Activated T-cell treated with anti-CD3 and anti-CD28 coated beads, Interleukin-2, amount 50 U/mL, for 72 hours (primary cell): Measurements from ENCODE around the gene ZFHX3. TPM values are rescaled to one million over a fixed set of nuclear protein-coding genes. Genes with fewer than 3 reads are reported as not detected.

Experiments used
- ATAC-seq, 2 donors: fragments of 150-1000 bp; cut with Tn5 transposase; replicated peaks in 1 of 2; 2 replicates each; pipeline ENCODE4 v1.10.0; 2021; ENCODE audit warnings: moderate library complexity in 2 of 2, mild to moderate bottlenecking in 1 of 2
- DNase-seq, 2 donors: peaks; one replicate each; pipeline ENCODE4 v3.0.0; 2021 to 2022; ENCODE audit warnings: mixed read lengths in 1 of 2
- H3K27ac Mint-ChIP-seq: one replicate; pipeline ENCODE4 v1.8.0; 2022; ENCODE audit warnings: mild to moderate bottlenecking, moderate library complexity, mixed read lengths
- H3K27me3 Mint-ChIP-seq: one replicate; pipeline ENCODE4 v1.8.0; 2022; ENCODE audit warnings: low read depth, mixed read lengths
- H3K36me3 Mint-ChIP-seq, 2 donors: one replicate each; pipeline ENCODE4 v1.8.0; 2022; ENCODE audit warnings: mixed read lengths in 2 of 2, mild to moderate bottlenecking in 1 of 2; ENCODE audit not compliant: insufficient read depth in 2 of 2
- H3K4me1 Mint-ChIP-seq: one replicate; pipeline ENCODE4 v1.8.0; 2022; ENCODE audit warnings: low read depth, mixed read lengths
- H3K4me3 Mint-ChIP-seq, 2 donors: one replicate each; pipeline ENCODE4 v1.8.0; 2022; ENCODE audit warnings: mild to moderate bottlenecking in 2 of 2, mixed read lengths in 2 of 2, moderate library complexity in 2 of 2
- H3K9me3 Mint-ChIP-seq, 2 donors: one replicate each; pipeline ENCODE4 v1.8.0; 2022; ENCODE audit warnings: mixed read lengths in 2 of 2
- total RNA-seq, 2 donors: library from RNA; stranded (reverse); gene quantifications; one replicate each; pipeline ENCODE4 v1.2.3, GENCODE V29; 2022

The ZFHX3 gene
- total RNA-seq, 2 donors from 2014 or later: 0.35 to 1.0 TPM

GRCh38 chr16:73023752-73024570 lies 24.0 kb downstream of the ZFHX3 start:
- H3K4me3 Mint-ChIP-seq: no peak overlapping the region
- no peaks in the 10 kb centered on the region for H3K27me3 Mint-ChIP-seq
- DNase-seq (no peak), ATAC-seq (no peak)
- H3K4me1 Mint-ChIP-seq: no peaks in the 10 kb centered on the region
- no peaks in the 10 kb centered on the region for H3K9me3 Mint-ChIP-seq
- H3K36me3 Mint-ChIP-seq: no peaks in the 10 kb centered on the region
- H3K27ac Mint-ChIP-seq: no peak overlapping the region

DNA sequence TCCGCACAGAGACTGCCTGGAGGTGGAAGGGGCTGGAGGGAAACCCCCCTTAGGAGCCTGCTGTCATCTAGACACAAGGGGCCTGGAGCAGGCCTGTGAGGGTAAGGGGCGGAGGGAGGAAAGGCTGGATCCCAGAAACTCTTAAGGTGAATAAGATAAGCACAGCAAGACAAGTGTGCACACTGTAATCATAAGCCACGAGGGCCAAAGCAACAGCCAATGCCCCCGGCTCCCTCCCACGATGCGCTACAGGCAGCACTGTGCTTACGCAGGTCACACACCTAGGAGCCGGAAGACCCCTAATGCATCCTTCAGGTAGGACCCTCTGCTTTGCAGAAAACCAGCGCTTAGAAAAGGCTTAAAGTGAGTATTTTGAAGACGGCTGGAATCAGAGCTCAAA lies 24.6 kb downstream of the ZFHX3 start:
- DNase-seq (no peak), ATAC-seq (no peak)
- no peaks in the 10 kb centered on the region for H3K27me3 Mint-ChIP-seq
- no peaks in the 10 kb centered on the region for H3K9me3 Mint-ChIP-seq
- no peaks in the 10 kb centered on the region for H3K36me3 Mint-ChIP-seq
- H3K4me3 Mint-ChIP-seq: no peak overlapping the region
- H3K4me1 Mint-ChIP-seq: no peaks in the 10 kb centered on the region
- H3K27ac Mint-ChIP-seq: no peak overlapping the region

DNA sequence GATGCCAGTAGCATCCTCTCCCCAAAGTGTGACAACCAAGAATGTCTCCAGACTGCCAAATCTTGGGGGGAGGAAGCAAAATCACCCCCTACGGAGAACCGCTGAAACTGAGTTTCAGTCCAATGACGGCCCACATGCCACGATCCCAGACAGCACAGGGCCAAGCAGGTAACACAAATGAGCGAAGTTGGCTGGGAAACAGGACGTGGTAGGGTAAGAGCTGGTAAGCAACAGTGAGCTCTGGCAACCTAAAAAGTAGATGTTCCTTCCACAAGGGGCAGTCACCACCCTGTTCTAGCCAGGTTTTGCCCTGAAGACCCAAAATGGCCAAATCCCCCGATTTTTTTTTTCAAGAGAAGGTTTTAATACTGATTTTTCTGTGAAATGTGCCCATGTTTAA lies 25.4 kb downstream of the ZFHX3 start:
- Mint-ChIP-seq H3K36me3 (no peaks in the 10 kb centered on the region), H3K9me3 (no peaks in the 10 kb centered on the region), H3K4me3 (no peak overlapping the region), H3K27ac (no peak overlapping the region), H3K4me1 (no peaks in the 10 kb centered on the region), H3K27me3 (peaks cover 3% of the 10 kb centered on the region)
- ATAC-seq: no peak
- no peak for DNase-seq

GRCh38 chr16:73021866-73022495 lies 25.9 kb downstream of the ZFHX3 start:
- Mint-ChIP-seq H3K4me3 (no peak overlapping the region), H3K9me3 (no peaks in the 10 kb centered on the region), H3K36me3 (no peaks in the 10 kb centered on the region), H3K27me3 (peaks cover 6% of the 10 kb centered on the region), H3K4me1 (no peaks in the 10 kb centered on the region), H3K27ac (no peak overlapping the region)
- ATAC-seq: no peak
- no peak for DNase-seq

DNA sequence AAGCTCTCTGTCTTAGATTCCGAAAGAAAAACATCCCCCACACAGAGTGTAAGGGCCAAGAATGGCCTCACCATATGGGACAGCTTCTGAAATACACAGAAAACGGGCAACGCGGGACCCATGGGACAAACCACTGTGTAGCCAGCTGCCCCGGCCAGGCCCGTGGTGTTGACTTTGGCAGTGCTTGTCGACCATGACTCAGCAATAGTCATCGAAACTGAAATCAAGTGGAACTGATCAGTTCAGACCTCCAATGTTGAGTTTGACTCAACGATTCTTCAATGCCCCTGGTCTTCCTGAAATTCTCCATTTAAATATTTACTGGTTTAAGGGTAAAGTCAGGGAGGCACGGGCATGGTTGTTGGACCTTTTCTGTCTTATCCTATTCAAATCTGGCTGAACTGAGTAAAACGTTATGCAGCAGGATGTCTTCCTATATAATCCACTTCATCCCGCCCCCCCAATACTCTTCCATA lies 27.5 kb downstream of the ZFHX3 start:
- ATAC-seq: no peak
- Mint-ChIP-seq H3K27ac (no peak overlapping the region), H3K4me3 (no peak overlapping the region), H3K36me3 (no peaks in the 10 kb centered on the region), H3K9me3 (no peaks in the 10 kb centered on the region), H3K4me1 (no peaks in the 10 kb centered on the region), H3K27me3 (peaks cover 6% of the 10 kb centered on the region)
- no peak for DNase-seq

GRCh38 chr16:73019457-73020362 lies 28.2 kb downstream of the ZFHX3 start:
- Mint-ChIP-seq H3K27me3 (peaks cover 6% of the 10 kb centered on the region), H3K4me3 (no peak overlapping the region), H3K27ac (no peak overlapping the region), H3K36me3 (no peaks in the 10 kb centered on the region), H3K4me1 (no peaks in the 10 kb centered on the region), H3K9me3 (no peaks in the 10 kb centered on the region)
- ATAC-seq (no peak), DNase-seq (no peak)

GRCh38 chr16:73018821-73019456 lies 29.0 kb downstream of the ZFHX3 start:
- Mint-ChIP-seq H3K27me3 (peaks cover 6% of the 10 kb centered on the region), H3K36me3 (no peaks in the 10 kb centered on the region), H3K27ac (no peak overlapping the region), H3K4me3 (no peak overlapping the region), H3K9me3 (no peaks in the 10 kb centered on the region), H3K4me1 (no peaks in the 10 kb centered on the region)
- ATAC-seq (no peak), DNase-seq (no peak)

DNA sequence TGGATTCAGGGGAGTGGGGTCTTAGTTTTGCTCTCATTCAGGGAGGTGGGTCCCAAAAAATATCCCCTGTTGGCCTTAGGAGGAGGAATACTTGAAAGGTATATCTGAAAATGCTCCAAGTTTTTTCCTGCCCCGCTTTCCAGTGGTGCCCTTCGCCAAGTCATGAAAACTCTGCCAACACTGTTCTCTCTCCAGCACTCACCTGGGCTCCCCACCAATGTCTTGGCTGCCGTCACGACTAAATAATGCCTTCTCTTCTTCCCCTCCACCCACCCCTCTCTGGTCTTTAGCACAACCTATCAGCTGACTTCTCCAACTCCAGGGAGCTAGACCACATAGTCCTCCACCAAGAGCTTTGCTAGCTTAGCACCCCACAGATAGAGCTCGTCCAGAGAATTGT lies 30.6 kb downstream of the ZFHX3 start:
- Mint-ChIP-seq H3K27me3 (peaks cover 6% of the 10 kb centered on the region), H3K4me3 (no peak overlapping the region), H3K36me3 (no peaks in the 10 kb centered on the region), H3K9me3 (no peaks in the 10 kb centered on the region), H3K4me1 (no peaks in the 10 kb centered on the region), H3K27ac (no peak overlapping the region)
- DNase-seq: no peak
- no peak for ATAC-seq

DNA sequence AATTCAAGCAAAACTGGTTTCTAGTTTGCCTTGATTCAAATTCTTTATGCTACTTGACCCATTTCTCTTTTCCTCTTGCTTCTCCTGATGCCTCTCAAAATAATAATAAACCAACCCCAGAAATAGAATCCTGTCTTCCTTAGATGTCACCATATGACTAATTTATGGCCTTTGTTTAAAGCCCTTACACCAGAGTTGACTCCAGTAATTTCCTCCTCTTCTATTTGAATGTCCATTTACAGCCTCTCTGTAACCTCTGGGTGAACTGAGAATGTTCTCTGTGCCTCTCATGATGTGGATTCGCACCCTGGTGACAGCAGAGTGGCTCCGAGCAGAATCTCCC lies 31.5 kb downstream of the ZFHX3 start:
- Mint-ChIP-seq H3K27ac (no peak overlapping the region), H3K9me3 (no peaks in the 10 kb centered on the region), H3K27me3 (peaks cover 6% of the 10 kb centered on the region), H3K36me3 (no peaks in the 10 kb centered on the region), H3K4me1 (no peaks in the 10 kb centered on the region), H3K4me3 (no peak overlapping the region)
- no peak for DNase-seq
- no peak for ATAC-seq

- H3K9me3 Mint-ChIP-seq: no peaks in the 10 kb centered on the region
Measured at GRCh38 chr16:73015612-73016487, 32.1 kb downstream of the ZFHX3 start.

GRCh38 chr16:73014768-73015167 lies 33.2 kb downstream of the ZFHX3 start:
- no peak for DNase-seq
- ATAC-seq: no peak
- H3K36me3 Mint-ChIP-seq: no peaks in the 10 kb centered on the region
- H3K27me3 Mint-ChIP-seq: peaks cover 6% of the 10 kb centered on the region
- no peak overlapping the region for H3K4me3 Mint-ChIP-seq
- H3K4me1 Mint-ChIP-seq: no peaks in the 10 kb centered on the region
- no peaks in the 10 kb centered on the region for H3K9me3 Mint-ChIP-seq
- H3K27ac Mint-ChIP-seq: no peak overlapping the region

More at GRCh38 chr16:73015612-73016487, 32.1 kb downstream of the ZFHX3 start:
- no peak overlapping the region for H3K4me3 Mint-ChIP-seq
- ATAC-seq (no peak), DNase-seq (no peak)
- no peaks in the 10 kb centered on the region for H3K4me1 Mint-ChIP-seq
- H3K27me3 Mint-ChIP-seq: peaks cover 6% of the 10 kb centered on the region
- no peaks in the 10 kb centered on the region for H3K36me3 Mint-ChIP-seq
- no peak overlapping the region for H3K27ac Mint-ChIP-seq

DNA sequence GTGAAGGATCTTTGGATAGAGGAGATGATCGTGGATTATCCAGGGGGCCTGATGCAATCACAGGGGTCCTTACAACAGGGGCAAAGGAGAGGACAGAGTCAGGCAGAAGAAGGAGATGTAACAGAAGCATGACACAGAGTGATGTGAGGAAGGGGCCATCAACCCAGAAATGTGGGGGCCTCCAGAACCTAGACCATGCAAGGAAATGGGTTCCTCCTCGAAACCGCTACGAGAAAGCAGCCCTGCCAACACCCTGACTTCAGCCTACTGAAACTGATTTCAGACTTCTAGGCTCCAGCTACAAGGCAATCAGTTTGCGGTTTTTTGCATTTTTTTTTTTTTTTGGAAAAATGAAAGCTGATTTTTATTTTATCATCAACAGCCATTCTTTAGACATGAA lies 34.0 kb downstream of the ZFHX3 start:
- Mint-ChIP-seq H3K4me1 (no peaks in the 10 kb centered on the region), H3K4me3 (no peak overlapping the region), H3K27me3 (peaks cover 6% of the 10 kb centered on the region), H3K36me3 (no peaks in the 10 kb centered on the region), H3K9me3 (no peaks in the 10 kb centered on the region), H3K27ac (no peak overlapping the region)
- DNase-seq: no peak
- no peak for ATAC-seq
